Loucy (cell line): Measurements from ENCODE around the gene ACSM6.

Source experiments
- H2AFZ ChIP-seq: fragments of 200-600 bp; sonication (generic); 2 replicates; pipeline ENCODE4 v1.6.0; 2016; ENCODE audit warnings: antibody characterized with exemption, mild to moderate bottlenecking, low read length, moderate library complexity
- H3F3A ChIP-seq: fragments of 200-600 bp; 2 replicates; pipeline ENCODE4 v1.6.0; 2016; ENCODE audit warnings: antibody characterized with exemption, low read depth, mild to moderate bottlenecking
- H3K27me3 ChIP-seq: fragments of 200-600 bp; sonication (generic); 2 replicates; pipeline ENCODE4 v1.6.1; 2014; ENCODE audit warnings: low read length, mild to moderate bottlenecking; ENCODE audit not compliant: insufficient read depth, poor library complexity, severe bottlenecking
- H3K36me3 ChIP-seq: fragments of 200-600 bp; sonication (generic); 2 replicates; pipeline ENCODE4 v1.6.1; 2016; ENCODE audit warnings: low read length; ENCODE audit not compliant: insufficient read depth
- H3K4me1 ChIP-seq: fragments of 200-600 bp; sonication (generic); 2 replicates; pipeline ENCODE4 v1.5.1; 2014; ENCODE audit warnings: low read length, mild to moderate bottlenecking; ENCODE audit not compliant: insufficient read depth, poor library complexity, severe bottlenecking
- H3K4me2 ChIP-seq: fragments of 200-600 bp; sonication (generic); 2 replicates; pipeline ENCODE4 v1.6.0; 2014; ENCODE audit warnings: antibody characterized with exemption, low read length, low read depth, mild to moderate bottlenecking; ENCODE audit not compliant: poor library complexity, severe bottlenecking
- H3K4me3 ChIP-seq: fragments of 200-600 bp; sonication (generic); 2 replicates; pipeline ENCODE4 v1.5.1; 2014; ENCODE audit warnings: low read length, mild to moderate bottlenecking, mixed read lengths; ENCODE audit not compliant: poor library complexity, severe bottlenecking
- H3K79me2 ChIP-seq: fragments of 200-600 bp; sonication (generic); 2 replicates; pipeline ENCODE4 v1.6.1; 2014; ENCODE audit warnings: low read length; ENCODE audit not compliant: insufficient read depth
- H3K9ac ChIP-seq: fragments of 200-600 bp; sonication (generic); 2 replicates; pipeline ENCODE4 v1.6.0; 2014; ENCODE audit warnings: mild to moderate bottlenecking, low read depth, low read length, moderate library complexity; ENCODE audit not compliant: poor library complexity, severe bottlenecking
- H3K9me2 ChIP-seq: fragments of 200-600 bp; sonication (generic); replicated peaks from 2 replicates; pipeline ENCODE4 v1.6.1; 2016; ENCODE audit warnings: low read depth, low read length, mixed read lengths
- H3K9me3 ChIP-seq: fragments of 200-600 bp; sonication (generic); 2 replicates; pipeline ENCODE4 v1.6.1; 2014; ENCODE audit warnings: mild to moderate bottlenecking, antibody characterized with exemption, low read length, low read depth; ENCODE audit not compliant: insufficient read depth
- H4K20me1 ChIP-seq: fragments of 200-600 bp; sonication (generic); 2 replicates; pipeline ENCODE4 v1.6.0; 2014; ENCODE audit warnings: antibody characterized with exemption, low read length, mild to moderate bottlenecking; ENCODE audit not compliant: insufficient read depth, poor library complexity, severe bottlenecking
- CTCF ChIP-seq: fragments of 200-600 bp; sonication (generic); conservative IDR thresholded peaks from 2 replicates; pipeline ENCODE4 v1.5.1; 2014; ENCODE audit warnings: mild to moderate bottlenecking, antibody characterized with exemption, low read length
- EZH2phosphoT487 ChIP-seq: fragments of 200-600 bp; IDR thresholded peaks from 2 replicates; pipeline ENCODE4 v1.6.1; 2018; ENCODE audit warnings: antibody characterized with exemption, mild to moderate bottlenecking, moderate library complexity, borderline replicate concordance

Gene ACSM6

GRCh38 chr10:95276367-95277200, 82.5 kb downstream of the ACSM6 start:
- Histone ChIP-seq H3K4me2 (peak overlapping the region; percentile 61), H3K27me3 (no peaks in the 10 kb centered on the region), H3F3A (peaks cover 9% of the 10 kb centered on the region; the same call in 1 of the 2 replicates), H3K9me2 (no peaks in the 10 kb centered on the region), H3K4me1 (peaks cover 53% of the 10 kb centered on the region), H3K9me3 (no peaks in the 10 kb centered on the region), H2AFZ (peak overlapping the region; percentile 17; the same call in 1 of the 2 replicates), H3K79me2 (no peaks in the 10 kb centered on the region), H3K4me3 (peak overlapping the region; percentile 26), H3K36me3 (no peaks in the 10 kb centered on the region), H3K9ac (peak overlapping the region; percentile 66), H4K20me1 (no peaks in the 10 kb centered on the region)
- TF ChIP-seq CTCF, result no peak
- no peak for TF ChIP-seq EZH2phosphoT487

- peaks cover 12% of the 10 kb centered on the region; the same call in 1 of the 2 replicates for H3F3A ChIP-seq
- H4K20me1 ChIP-seq, result no peaks in the 10 kb centered on the region
- no peak overlapping the region for H3K4me3 ChIP-seq
- no peaks in the 10 kb centered on the region for H3K9me3 ChIP-seq
- H2AFZ ChIP-seq, result no peak overlapping the region
- no peaks in the 10 kb centered on the region for H3K9me2 ChIP-seq
- H3K27me3 ChIP-seq, result no peaks in the 10 kb centered on the region
- H3K4me2 ChIP-seq, result peak overlapping the region; percentile 61
- H3K36me3 ChIP-seq, result no peaks in the 10 kb centered on the region
- no peak for TF ChIP-seq CTCF
- no peak for TF ChIP-seq EZH2phosphoT487
- peaks cover 60% of the 10 kb centered on the region for H3K4me1 ChIP-seq
- no peaks in the 10 kb centered on the region for H3K79me2 ChIP-seq
- H3K9ac ChIP-seq, result peak overlapping the region; percentile 61
Measured at GRCh38 chr10:95277201-95277570, 83.1 kb downstream of the ACSM6 start.

GRCh38 chr10:95277614-95278013, 83.6 kb downstream of the ACSM6 start:
- Histone ChIP-seq H3K9me2 (no peaks in the 10 kb centered on the region), H3K36me3 (no peaks in the 10 kb centered on the region), H3K4me2 (peak overlapping the region; percentile 1), H3K9me3 (no peaks in the 10 kb centered on the region), H3F3A (peaks cover 15% of the 10 kb centered on the region; the same call in 1 of the 2 replicates), H3K27me3 (no peaks in the 10 kb centered on the region), H3K4me3 (no peak overlapping the region), H4K20me1 (no peaks in the 10 kb centered on the region), H3K4me1 (peaks cover 63% of the 10 kb centered on the region), H3K79me2 (no peaks in the 10 kb centered on the region), H3K9ac (peak overlapping the region; percentile 61), H2AFZ (no peak overlapping the region)
- no peak for TF ChIP-seq CTCF
- TF ChIP-seq EZH2phosphoT487, result no peak
